MM.1S (cell line): ENCODE results near the gene KDM4B.
"Not testable (repeated sequence)": the region's sequence is repeated elsewhere in the genome, so short reads cannot be mapped to it uniquely, and the experiment has no call there.

Experiments
- DNase-seq: peaks from one replicate; pipeline ENCODE4 v3.0.0-alpha.2; 2015
- H2AFZ ChIP-seq: fragments of 300-600 bp; sonication (generic); 2 replicates; pipeline ENCODE4 v1.6.0; 2016; ENCODE audit warnings: antibody characterized with exemption, low read length
- H3F3A ChIP-seq: fragments of 300-600 bp; sonication (generic); 2 replicates; pipeline ENCODE4 v1.6.1; 2016; ENCODE audit warnings: mild to moderate bottlenecking, antibody characterized with exemption, low read length, moderate library complexity, mixed read lengths; ENCODE audit not compliant: insufficient read depth
- H3K27ac ChIP-seq: fragments of 300-600 bp; sonication (generic); 2 replicates; pipeline ENCODE4 v1.5.1; 2016; ENCODE audit warnings: mild to moderate bottlenecking, low read length
- H3K27me3 ChIP-seq: fragments of 300-600 bp; sonication (generic); replicated peaks from 2 replicates; pipeline ENCODE4 v1.6.0; 2016; ENCODE audit warnings: low read length; ENCODE audit not compliant: insufficient read depth
- H3K36me3 ChIP-seq: fragments of 300-600 bp; sonication (generic); replicated peaks from 2 replicates; pipeline ENCODE4 v1.6.1; 2016; ENCODE audit warnings: mild to moderate bottlenecking, low read length, mixed read lengths; ENCODE audit not compliant: insufficient read depth
- H3K4me1 ChIP-seq: fragments of 300-600 bp; sonication (generic); 2 replicates; pipeline ENCODE4 v1.6.1; 2016; ENCODE audit warnings: low read length, mixed read lengths
- H3K4me2 ChIP-seq: fragments of 300-600 bp; sonication (generic); 2 replicates; pipeline ENCODE4 v1.6.0; 2016; ENCODE audit warnings: low read depth, low read length
- H3K4me3 ChIP-seq: fragments of 300-600 bp; sonication (generic); 2 replicates; pipeline ENCODE4 v1.5.1; 2016; ENCODE audit warnings: low read length, mixed read lengths
- H3K79me2 ChIP-seq: fragments of 300-600 bp; sonication (generic); 2 replicates; pipeline ENCODE4 v1.6.1; 2016; ENCODE audit warnings: mixed run types, low read length, mixed read lengths
- H3K9ac ChIP-seq: fragments of 300-600 bp; sonication (generic); 2 replicates; pipeline ENCODE4 v1.6.1; 2016; ENCODE audit warnings: low read length, mixed read lengths
- H3K9me2 ChIP-seq: fragments of 300-600 bp; sonication (generic); replicated peaks from 2 replicates; pipeline ENCODE4 v1.6.1; 2016; ENCODE audit warnings: mild to moderate bottlenecking, low read length, mixed read lengths; ENCODE audit not compliant: insufficient read depth
- H3K9me3 ChIP-seq: fragments of 300-600 bp; sonication (generic); replicated peaks from 2 replicates; pipeline ENCODE4 v1.6.1; 2016; ENCODE audit warnings: mild to moderate bottlenecking, low read length, mixed read lengths; ENCODE audit not compliant: insufficient read depth
- H4K20me1 ChIP-seq: fragments of 300-600 bp; sonication (generic); 2 replicates; pipeline ENCODE4 v1.6.1; 2016; ENCODE audit warnings: mild to moderate bottlenecking, low read length, moderate library complexity, mixed read lengths; ENCODE audit not compliant: insufficient read depth
- EZH2 ChIP-seq: fragments of 300-600 bp; sonication (generic); optimal IDR thresholded peaks from 2 replicates; pipeline ENCODE3; 2017; ENCODE audit warnings: low read depth, mild to moderate bottlenecking, antibody characterized with exemption, low read length, mixed read lengths
- EZH2phosphoT487 ChIP-seq: fragments of 300-600 bp; sonication (generic); IDR thresholded peaks from 2 replicates; pipeline ENCODE4 v1.6.1; 2018; ENCODE audit warnings: antibody characterized with exemption, low read length
- TF ChIP-seq, protein P1 (sequence below): fragments of 300-600 bp; sonication (generic); IDR thresholded peaks from 2 replicates; pipeline ENCODE4 v1.5.1; 2016; ENCODE audit warnings: antibody characterized with exemption, low read length, mixed read lengths

Gene KDM4B

DNA sequence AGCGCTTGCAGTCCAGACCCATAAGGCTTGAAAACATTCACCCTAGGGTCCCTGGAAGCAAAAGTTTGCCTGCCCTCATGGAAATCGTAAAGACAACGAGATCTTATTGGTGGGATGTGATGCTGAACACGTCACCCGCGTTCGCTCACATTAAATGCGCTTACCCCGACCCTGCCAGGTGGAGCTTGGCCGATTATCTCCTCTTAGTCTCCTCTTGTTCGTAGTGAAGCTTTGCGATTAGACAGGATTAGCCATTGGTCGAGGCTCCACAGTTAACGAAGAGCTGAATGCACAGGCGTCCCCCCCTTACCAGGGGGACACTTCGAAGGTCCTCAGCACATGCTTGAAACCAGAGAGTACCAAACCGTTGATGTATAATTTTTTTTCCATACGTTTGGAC lies 16.0 kb upstream of the KDM4B start:
- Histone ChIP-seq H3K27ac (no peak overlapping the region), H3K9me2 (no peaks in the 10 kb centered on the region), H3K27me3 (no peaks in the 10 kb centered on the region), H3K4me1 (no peaks in the 10 kb centered on the region), H4K20me1 (no peaks in the 10 kb centered on the region), H3F3A (no peaks in the 10 kb centered on the region), H3K4me2 (no peak overlapping the region), H2AFZ (no peak overlapping the region), H3K79me2 (peaks cover 5% of the 10 kb centered on the region; the same call in 1 of the 2 replicates), H3K4me3 (no peak overlapping the region), H3K9ac (no peak overlapping the region), H3K9me3 (no peaks in the 10 kb centered on the region), H3K36me3 (peaks cover 8% of the 10 kb centered on the region; the same call in 1 of the 2 replicates)
- TF ChIP-seq EZH2 (no peak), EZH2phosphoT487 (no peak)
- TF ChIP-seq, protein P1, sequence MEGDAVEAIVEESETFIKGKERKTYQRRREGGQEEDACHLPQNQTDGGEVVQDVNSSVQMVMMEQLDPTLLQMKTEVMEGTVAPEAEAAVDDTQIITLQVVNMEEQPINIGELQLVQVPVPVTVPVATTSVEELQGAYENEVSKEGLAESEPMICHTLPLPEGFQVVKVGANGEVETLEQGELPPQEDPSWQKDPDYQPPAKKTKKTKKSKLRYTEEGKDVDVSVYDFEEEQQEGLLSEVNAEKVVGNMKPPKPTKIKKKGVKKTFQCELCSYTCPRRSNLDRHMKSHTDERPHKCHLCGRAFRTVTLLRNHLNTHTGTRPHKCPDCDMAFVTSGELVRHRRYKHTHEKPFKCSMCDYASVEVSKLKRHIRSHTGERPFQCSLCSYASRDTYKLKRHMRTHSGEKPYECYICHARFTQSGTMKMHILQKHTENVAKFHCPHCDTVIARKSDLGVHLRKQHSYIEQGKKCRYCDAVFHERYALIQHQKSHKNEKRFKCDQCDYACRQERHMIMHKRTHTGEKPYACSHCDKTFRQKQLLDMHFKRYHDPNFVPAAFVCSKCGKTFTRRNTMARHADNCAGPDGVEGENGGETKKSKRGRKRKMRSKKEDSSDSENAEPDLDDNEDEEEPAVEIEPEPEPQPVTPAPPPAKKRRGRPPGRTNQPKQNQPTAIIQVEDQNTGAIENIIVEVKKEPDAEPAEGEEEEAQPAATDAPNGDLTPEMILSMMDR: no peak
- DNase-seq: no peak

DNA sequence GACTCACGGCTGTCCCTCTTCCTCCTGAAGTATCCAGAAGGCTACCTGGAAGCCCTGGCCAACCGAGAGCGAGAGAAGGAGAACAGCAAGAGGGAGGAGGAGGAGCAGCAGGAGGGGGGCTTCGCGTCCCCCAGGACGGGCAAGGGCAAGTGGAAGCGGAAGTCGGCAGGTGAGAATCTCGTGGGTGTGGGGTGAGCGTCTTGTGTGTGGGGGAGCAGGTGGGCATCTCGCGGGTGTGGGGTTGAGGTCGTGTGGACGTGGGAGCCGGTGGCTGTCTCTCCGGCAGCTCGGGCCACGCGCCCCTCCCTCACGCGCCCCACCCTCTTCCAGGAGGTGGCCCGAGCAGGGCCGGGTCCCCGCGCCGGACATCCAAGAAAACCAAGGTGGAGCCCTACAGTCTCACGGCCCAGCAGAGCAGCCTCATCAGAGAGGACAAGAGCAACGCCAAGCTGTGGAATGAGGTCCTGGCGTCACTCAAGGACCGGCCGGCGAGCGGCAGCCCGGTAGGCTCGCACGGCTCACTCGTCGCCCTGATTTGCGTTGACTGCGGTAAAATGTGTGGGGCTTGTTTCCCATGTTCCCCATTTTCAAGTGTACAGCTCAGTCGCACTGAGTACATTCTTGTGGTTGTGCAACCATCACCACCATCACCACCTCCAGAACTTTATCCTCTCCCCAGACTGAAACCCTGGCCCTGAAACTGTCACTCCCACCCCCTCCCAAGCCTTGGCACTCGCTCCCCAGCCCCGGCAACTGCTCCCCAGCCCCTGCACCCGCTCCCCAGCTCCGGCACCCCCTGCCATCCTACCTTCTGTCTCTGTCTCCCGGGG lies 14.4 kb upstream of the KDM4B start:
- not testable (repeated sequence) for DNase-seq, H3K36me3 ChIP-seq

DNA sequence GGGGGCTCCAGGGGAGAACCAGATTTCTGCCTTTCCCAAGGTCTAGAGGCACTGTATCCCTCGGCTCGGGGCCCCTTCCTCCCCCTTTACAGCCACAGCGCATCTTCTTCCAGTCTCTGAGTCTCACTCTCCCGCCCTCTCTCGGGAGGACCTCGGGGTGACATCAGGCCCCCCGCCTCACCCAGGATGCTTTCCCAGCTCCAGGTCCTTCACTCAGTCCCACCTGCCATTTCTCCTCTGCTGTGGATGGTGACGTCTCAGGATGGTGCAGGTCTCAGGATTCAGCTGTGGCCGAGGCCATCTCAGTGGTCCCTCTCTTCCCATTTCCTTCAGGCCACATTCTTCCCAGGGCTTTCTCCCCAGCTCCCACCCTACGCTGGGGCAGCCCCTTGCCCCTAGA lies 13.6 kb upstream of the KDM4B start:
- no peaks in the 10 kb centered on the region for H3K4me1 ChIP-seq
- H3K9ac ChIP-seq: no peak overlapping the region
- peaks cover 5% of the 10 kb centered on the region; the same call in 1 of the 2 replicates for H3K79me2 ChIP-seq
- TF ChIP-seq EZH2phosphoT487 (no peak), EZH2 (no peak)
- TF ChIP-seq, protein P1: no peak
- no peaks in the 10 kb centered on the region for H3K9me2 ChIP-seq
- no peak for DNase-seq
- H3K4me3 ChIP-seq: no peak overlapping the region
- H4K20me1 ChIP-seq: no peaks in the 10 kb centered on the region
- no peak overlapping the region for H3K4me2 ChIP-seq
- H3F3A ChIP-seq: no peaks in the 10 kb centered on the region
- H2AFZ ChIP-seq: no peak overlapping the region
- H3K36me3 ChIP-seq: peaks cover 8% of the 10 kb centered on the region; the same call in 1 of the 2 replicates
- H3K27ac ChIP-seq: no peak overlapping the region
- no peaks in the 10 kb centered on the region for H3K27me3 ChIP-seq
- no peaks in the 10 kb centered on the region for H3K9me3 ChIP-seq

More for the DNA sequence above, 14.4 kb upstream of the KDM4B start:
- not testable (repeated sequence) for H3K79me2 ChIP-seq, H4K20me1 ChIP-seq, H3F3A ChIP-seq, H3K9me2 ChIP-seq, H3K27ac ChIP-seq, H3K27me3 ChIP-seq, H2AFZ ChIP-seq, H3K4me3 ChIP-seq, H3K9me3 ChIP-seq, H3K4me1 ChIP-seq, H3K4me2 ChIP-seq, H3K9ac ChIP-seq

DNA sequence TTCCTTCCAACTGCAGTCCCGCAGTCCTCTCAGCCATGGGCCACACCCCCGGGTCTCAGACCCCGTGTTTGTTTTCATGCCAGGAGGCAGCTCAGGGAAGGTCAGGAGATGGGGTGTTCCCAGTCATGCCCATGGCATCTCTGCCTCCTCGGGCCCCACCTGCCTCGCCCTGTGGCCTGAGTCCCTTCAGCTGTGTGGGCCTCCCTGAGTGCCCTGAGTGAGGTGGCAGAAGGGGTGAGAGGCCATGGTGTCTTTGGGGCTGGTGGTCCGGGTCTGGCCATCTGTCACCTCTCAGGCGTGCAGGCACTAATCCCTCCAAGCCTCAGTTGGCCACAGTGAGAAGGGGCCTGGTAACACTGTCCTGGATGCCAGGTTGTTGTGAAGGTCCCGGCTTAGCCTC lies 10.9 kb upstream of the KDM4B start:
- no peaks in the 10 kb centered on the region for H3K27me3 ChIP-seq
- TF ChIP-seq EZH2phosphoT487: no peak
- no peak for TF ChIP-seq EZH2
- TF ChIP-seq, protein P1: no peak

More for the DNA sequence above, 10.9 kb upstream of the KDM4B start:
- no peaks in the 10 kb centered on the region for H3K36me3 ChIP-seq
- no peak for DNase-seq
- H3F3A ChIP-seq: no peaks in the 10 kb centered on the region
- no peak overlapping the region for H3K4me2 ChIP-seq
- no peak overlapping the region for H3K27ac ChIP-seq
- 0 out of 2 replicates have a peak, but pooled peaks cover 3% of the 10 kb centered on the region for H3K79me2 ChIP-seq
- H3K9ac ChIP-seq: no peak overlapping the region
- H3K4me1 ChIP-seq: no peaks in the 10 kb centered on the region
- no peaks in the 10 kb centered on the region for H3K9me2 ChIP-seq
- H3K4me3 ChIP-seq: no peak overlapping the region
- H4K20me1 ChIP-seq: no peaks in the 10 kb centered on the region
- no peaks in the 10 kb centered on the region for H3K9me3 ChIP-seq
- no peak overlapping the region for H2AFZ ChIP-seq
